ENCODE results near the gene KYNU.

DNA sequence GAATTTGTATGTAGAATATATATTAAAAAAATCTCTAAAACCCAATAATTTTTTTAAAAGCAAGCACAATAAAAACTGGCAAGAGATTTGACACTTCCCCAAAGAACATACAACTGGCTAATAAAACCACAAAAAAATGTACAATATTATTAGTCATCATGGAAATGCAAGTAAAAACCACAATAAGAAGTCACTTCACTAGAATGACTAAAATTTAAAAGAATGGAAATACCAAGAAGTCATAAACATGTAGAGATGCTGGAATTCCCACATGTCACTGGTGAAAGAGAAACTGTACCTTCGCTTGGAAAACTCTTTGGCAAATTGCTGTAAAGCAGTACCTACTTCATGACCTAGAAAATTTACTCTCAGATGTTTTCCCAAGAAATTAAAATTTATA lies 43.4 kb upstream of the KYNU start:
- TF ChIP-seq SNAI2 (CRISPR knock-in tag; IDR thresholded peaks at IDR 0.05) = no peak
- no peak for TF ChIP-seq ZFP3 (CRISPR knock-in tag; IDR thresholded peaks at IDR 0.05)
- TF ChIP-seq, protein P1, sequence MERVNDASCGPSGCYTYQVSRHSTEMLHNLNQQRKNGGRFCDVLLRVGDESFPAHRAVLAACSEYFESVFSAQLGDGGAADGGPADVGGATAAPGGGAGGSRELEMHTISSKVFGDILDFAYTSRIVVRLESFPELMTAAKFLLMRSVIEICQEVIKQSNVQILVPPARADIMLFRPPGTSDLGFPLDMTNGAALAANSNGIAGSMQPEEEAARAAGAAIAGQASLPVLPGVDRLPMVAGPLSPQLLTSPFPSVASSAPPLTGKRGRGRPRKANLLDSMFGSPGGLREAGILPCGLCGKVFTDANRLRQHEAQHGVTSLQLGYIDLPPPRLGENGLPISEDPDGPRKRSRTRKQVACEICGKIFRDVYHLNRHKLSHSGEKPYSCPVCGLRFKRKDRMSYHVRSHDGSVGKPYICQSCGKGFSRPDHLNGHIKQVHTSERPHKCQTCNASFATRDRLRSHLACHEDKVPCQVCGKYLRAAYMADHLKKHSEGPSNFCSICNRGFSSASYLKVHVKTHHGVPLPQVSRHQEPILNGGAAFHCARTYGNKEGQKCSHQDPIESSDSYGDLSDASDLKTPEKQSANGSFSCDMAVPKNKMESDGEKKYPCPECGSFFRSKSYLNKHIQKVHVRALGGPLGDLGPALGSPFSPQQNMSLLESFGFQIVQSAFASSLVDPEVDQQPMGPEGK (CRISPR knock-in tag; IDR thresholded peaks at IDR 0.05; ENCODE audit: borderline replicate concordance) = no peak
- TF ChIP-seq CSDC2 (CRISPR knock-in tag; IDR thresholded peaks at IDR 0.05) = no peak
- TF ChIP-seq GLIS3 (CRISPR knock-in tag; IDR thresholded peaks at IDR 0.05) = no peak
- TF ChIP-seq RARB (CRISPR knock-in tag; IDR thresholded peaks at IDR 0.05) = no peak
- no peak for TF ChIP-seq ZFP30 (CRISPR knock-in tag; IDR thresholded peaks at IDR 0.05)
